H9 (cell line): Measurements from ENCODE around the gene KIF13A. TPM values are rescaled to one million over a fixed set of nuclear protein-coding genes. Genes with fewer than 3 reads are reported as not detected.

Source experiments
- DNase-seq: peaks from one replicate; pipeline ENCODE4 v3.0.0-alpha.2; 2017
- H2AFZ ChIP-seq: one replicate; pipeline ENCODE4 v1.6.1; 2013; ENCODE audit warnings: mild to moderate bottlenecking, low read length, control low read depth, moderate library complexity
- H2AK5ac ChIP-seq: 2 replicates; pipeline ENCODE4 v1.6.1; 2013; ENCODE audit warnings: low read length, control low read depth, mixed read lengths; ENCODE audit not compliant: insufficient read length
- H2BK120ac ChIP-seq: one replicate; pipeline ENCODE4 v1.6.1; 2013; ENCODE audit warnings: low read depth, mild to moderate bottlenecking, low read length, control low read depth, inconsistent platforms; ENCODE audit not compliant: poor library complexity, severe bottlenecking
- H2BK12ac ChIP-seq: 2 replicates; pipeline ENCODE4 v1.6.1; 2013; ENCODE audit warnings: low read length, control low read depth, mixed read lengths, low read depth; ENCODE audit not compliant: insufficient read length
- H2BK15ac ChIP-seq: 2 replicates; pipeline ENCODE4 v1.6.1; 2013; ENCODE audit warnings: low read depth, low read length, control low read depth
- H2BK20ac ChIP-seq: one replicate; pipeline ENCODE4 v1.6.1; 2013; ENCODE audit warnings: low read depth, mild to moderate bottlenecking, low read length, control low read depth, inconsistent platforms; ENCODE audit not compliant: poor library complexity, severe bottlenecking
- H2BK5ac ChIP-seq: 2 replicates; pipeline ENCODE4 v1.6.1; 2013; ENCODE audit warnings: low read length, control low read depth, mixed read lengths; ENCODE audit not compliant: insufficient read length
- H3K14ac ChIP-seq: 2 replicates; pipeline ENCODE4 v1.6.1; 2013; ENCODE audit warnings: low read length, control low read depth; ENCODE audit not compliant: insufficient read depth
- H3K18ac ChIP-seq: 2 replicates; pipeline ENCODE4 v1.6.1; 2013; ENCODE audit warnings: low read depth, mild to moderate bottlenecking, mixed read lengths, low read length, control low read depth; ENCODE audit not compliant: insufficient read length
- H3K23ac ChIP-seq: 2 replicates; pipeline ENCODE4 v1.6.1; 2013; ENCODE audit warnings: low read length, control low read depth, mixed read lengths, low read depth; ENCODE audit not compliant: insufficient read length
- H3K23me2 ChIP-seq: 2 replicates; pipeline ENCODE4 v1.6.1; 2013; ENCODE audit warnings: low read depth, mild to moderate bottlenecking, mixed read lengths, low read length, control low read depth; ENCODE audit not compliant: insufficient read length, poor library complexity, severe bottlenecking
- H3K27ac ChIP-seq: 2 replicates; pipeline ENCODE4 v1.5.1; 2013; ENCODE audit warnings: low read length, control low read depth, mixed read lengths, low read depth; ENCODE audit not compliant: insufficient read length
- H3K27me3 ChIP-seq: 2 replicates; pipeline ENCODE4 v1.6.1; 2013; ENCODE audit warnings: low read length, control low read depth, inconsistent platforms; ENCODE audit not compliant: insufficient read depth
- H3K4ac ChIP-seq: 2 replicates; pipeline ENCODE4 v1.6.1; 2013; ENCODE audit warnings: low read depth, mild to moderate bottlenecking, control low read depth, inconsistent platforms, low read length, moderate library complexity
- H3K4me1 ChIP-seq: 2 replicates; pipeline ENCODE4 v1.6.1; 2013; ENCODE audit warnings: low read length, control low read depth, inconsistent platforms; ENCODE audit not compliant: insufficient read depth
- H3K4me2 ChIP-seq: 2 replicates; pipeline ENCODE4 v1.6.1; 2013; ENCODE audit warnings: low read length, control low read depth, mixed read lengths; ENCODE audit not compliant: insufficient read length, insufficient read depth
- H3K56ac ChIP-seq: 2 replicates; pipeline ENCODE4 v1.6.1; 2013; ENCODE audit warnings: low read depth, mild to moderate bottlenecking, mixed read lengths, low read length, control low read depth; ENCODE audit not compliant: insufficient read length
- H3K79me1 ChIP-seq: 2 replicates; pipeline ENCODE4 v1.6.1; 2013; ENCODE audit warnings: low read depth, mild to moderate bottlenecking, moderate library complexity, low read length, control low read depth, inconsistent platforms; ENCODE audit not compliant: insufficient read depth, poor library complexity, severe bottlenecking
- H3K79me2 ChIP-seq: 2 replicates; pipeline ENCODE4 v1.6.1; 2013; ENCODE audit warnings: low read length, control low read depth, inconsistent platforms; ENCODE audit not compliant: insufficient read depth
- H3K9ac ChIP-seq: 2 replicates; pipeline ENCODE4 v1.6.1; 2013; ENCODE audit warnings: low read length, control low read depth, mixed read lengths; ENCODE audit not compliant: insufficient read length; ENCODE audit errors: extremely low read depth
- H3K9me3 ChIP-seq: one replicate; pipeline ENCODE4 v1.6.1; 2013; ENCODE audit warnings: low read depth, low read length, inconsistent platforms; ENCODE audit not compliant: control insufficient read depth
- H3T11ph ChIP-seq: one replicate; pipeline ENCODE4 v1.6.1; 2013; ENCODE audit warnings: mild to moderate bottlenecking, low read length, control low read depth, inconsistent platforms
- H4K20me1 ChIP-seq: one replicate; pipeline ENCODE4 v1.6.1; 2013; ENCODE audit not compliant: control insufficient read depth, insufficient read length, insufficient read depth
- H4K5ac ChIP-seq: 2 replicates; pipeline ENCODE4 v1.6.1; 2013; ENCODE audit warnings: low read depth, mild to moderate bottlenecking, mixed read lengths, low read length, control low read depth; ENCODE audit not compliant: insufficient read length
- H4K8ac ChIP-seq: replicated peaks from 2 replicates; pipeline ENCODE4 v1.6.1; 2013; ENCODE audit warnings: low read length, control low read depth, mixed read lengths, low read depth; ENCODE audit not compliant: insufficient read length
- H4K91ac ChIP-seq: 2 replicates; pipeline ENCODE4 v1.6.1; 2013; ENCODE audit warnings: low read depth, mild to moderate bottlenecking, moderate library complexity, mixed read lengths, low read length, control low read depth; ENCODE audit not compliant: insufficient read length
- H3K27ac Mint-ChIP-seq, 3 experiments: 2 replicates in 2 of 3; 3 replicates in 1 of 3; pipeline ENCODE4 v1.8.0; 2020 to 2021; ENCODE audit warnings: mixed read lengths in 3 of 3, mild to moderate bottlenecking in 1 of 3, moderate library complexity in 1 of 3
- H3K27me3 Mint-ChIP-seq: 2 replicates; pipeline ENCODE4 v1.8.0; 2021; ENCODE audit warnings: low read depth, mild to moderate bottlenecking, moderate library complexity, mixed read lengths
- H3K36me3 Mint-ChIP-seq, 3 experiments: 2 replicates in 2 of 3; 3 replicates in 1 of 3; pipeline ENCODE4 v1.8.0; 2020 to 2021; ENCODE audit warnings: low read depth in 3 of 3, mixed read lengths in 3 of 3; ENCODE audit not compliant: insufficient read depth in 1 of 3
- H3K4me1 Mint-ChIP-seq, 2 experiments: 2 replicates each; pipeline ENCODE4 v1.8.0; 2020; ENCODE audit warnings: mixed read lengths in 2 of 2
- H3K4me3 Mint-ChIP-seq, 2 experiments: 2 replicates in 1 of 2; 3 replicates in 1 of 2; pipeline ENCODE4 v1.8.0; 2020 to 2021; ENCODE audit warnings: mild to moderate bottlenecking in 2 of 2, mixed read lengths in 2 of 2, moderate library complexity in 1 of 2
- H3K9me3 Mint-ChIP-seq, 2 experiments: 2 replicates in 1 of 2; 3 replicates in 1 of 2; pipeline ENCODE4 v1.8.0; 2020; ENCODE audit warnings: mild to moderate bottlenecking in 2 of 2, mixed read lengths in 2 of 2, moderate library complexity in 1 of 2
- WGBS: extraction: QIAGEN DNeasy Blood & Tissue Kit; methylation state at CpG from one replicate; pipeline ENCODE4 v1.1.7; 2013; ENCODE audit warnings: missing lambda C conversion rate, low lambda C conversion rate, mixed read lengths; ENCODE audit not compliant: insufficient read length; ENCODE audit errors: extremely low coverage; 5-methylcytosine and 5-hydroxymethylcytosine counted together
- total RNA-seq: library from RNA; stranded (reverse); gene quantifications from 2 replicates; pipeline ENCODE4 v1.2.1, GENCODE V29; 2021
- TF ChIP-seq, protein P1 (sequence below): fragments of 200-600 bp; sonication (generic); conservative IDR thresholded peaks from 3 replicates; pipeline ENCODE4 v1.8.0; 2021; ENCODE audit warnings: antibody characterized with exemption, mild to moderate bottlenecking

Gene KIF13A
- total RNA-seq, 1 experiment from 2014 or later = 38.2 TPM

DNA sequence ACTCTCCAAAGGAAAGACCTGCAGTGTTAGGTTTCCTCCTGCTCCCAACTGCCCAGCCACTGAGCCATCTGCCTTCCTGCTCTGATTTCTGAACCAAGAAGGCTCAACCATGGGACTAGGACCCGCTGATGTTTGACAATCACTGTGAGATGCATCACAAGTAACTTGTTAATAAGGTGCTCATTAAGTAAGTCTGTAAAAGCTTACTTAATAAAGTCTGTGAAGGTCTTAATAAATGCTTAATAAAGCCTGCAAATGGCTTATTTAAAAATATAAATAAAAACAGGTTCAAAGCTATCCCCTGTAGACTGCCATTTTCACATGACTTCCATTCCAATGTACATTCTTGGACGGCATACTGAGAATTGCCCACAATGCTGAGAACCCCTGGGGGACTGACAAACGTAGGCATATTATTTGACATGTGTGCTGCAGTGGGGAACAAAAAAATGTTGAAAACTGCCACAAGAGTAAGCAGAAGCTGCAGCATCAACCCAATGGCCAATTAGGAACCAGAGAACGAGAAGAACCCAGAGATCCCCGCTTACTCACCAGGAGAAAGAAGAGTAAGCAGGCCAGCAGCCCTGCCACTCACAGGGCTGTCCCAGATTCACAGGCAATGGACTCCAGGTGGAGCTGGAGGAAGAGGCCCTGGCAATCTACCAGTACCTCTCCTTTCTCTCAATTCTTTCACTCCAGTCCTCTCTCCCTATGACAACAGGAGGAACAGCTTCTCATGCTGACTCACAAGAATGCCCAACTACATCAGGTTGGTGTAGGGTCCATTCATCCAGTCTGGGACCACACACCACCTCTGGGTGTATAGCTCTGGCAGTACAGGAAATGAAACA lies 19.5 kb downstream of the KIF13A start:
- Histone ChIP-seq H3K79me1 (peaks cover 3% of the 10 kb centered on the region), H3K9ac (no peak overlapping the region), H2AFZ (no peak overlapping the region), H3K27me3 (no peaks in the 10 kb centered on the region), H2BK20ac (no peak overlapping the region), H3K14ac (no peak overlapping the region), H4K8ac (no peak overlapping the region), H2BK15ac (no peak overlapping the region), H3K23me2 (no peaks in the 10 kb centered on the region), H4K20me1 (no peaks in the 10 kb centered on the region), H3K4me1 (peaks cover 2% of the 10 kb centered on the region; the same call in 1 of the 2 replicates), H3K56ac (no peak overlapping the region), H3T11ph (no peak overlapping the region), H3K18ac (no peak overlapping the region), H3K79me2 (peaks cover 4% of the 10 kb centered on the region; the same call in 1 of the 2 replicates), H4K5ac (no peak overlapping the region), H3K27ac (no peak overlapping the region), H2AK5ac (no peak overlapping the region), H2BK5ac (no peak overlapping the region), H4K91ac (no peak overlapping the region), H3K23ac (no peak overlapping the region), H3K4ac (no peak overlapping the region), H3K4me2 (no peak overlapping the region), H3K9me3 (no peaks in the 10 kb centered on the region), H2BK120ac (no peak overlapping the region), H2BK12ac (no peak overlapping the region)
- Mint-ChIP-seq H3K27ac (peak overlapping the region in 2 of 3 experiments; percentile 45 to 62; a peak in 2 of 7 replicates), H3K36me3 (no peaks in the 10 kb centered on the region), H3K4me3 (no peak overlapping the region), H3K9me3 (no peaks in the 10 kb centered on the region), H3K4me1 (peaks cover 34 to 37% of the 10 kb centered on the region in 2 experiments), H3K27me3 (no peaks in the 10 kb centered on the region)
- TF ChIP-seq, protein P1, sequence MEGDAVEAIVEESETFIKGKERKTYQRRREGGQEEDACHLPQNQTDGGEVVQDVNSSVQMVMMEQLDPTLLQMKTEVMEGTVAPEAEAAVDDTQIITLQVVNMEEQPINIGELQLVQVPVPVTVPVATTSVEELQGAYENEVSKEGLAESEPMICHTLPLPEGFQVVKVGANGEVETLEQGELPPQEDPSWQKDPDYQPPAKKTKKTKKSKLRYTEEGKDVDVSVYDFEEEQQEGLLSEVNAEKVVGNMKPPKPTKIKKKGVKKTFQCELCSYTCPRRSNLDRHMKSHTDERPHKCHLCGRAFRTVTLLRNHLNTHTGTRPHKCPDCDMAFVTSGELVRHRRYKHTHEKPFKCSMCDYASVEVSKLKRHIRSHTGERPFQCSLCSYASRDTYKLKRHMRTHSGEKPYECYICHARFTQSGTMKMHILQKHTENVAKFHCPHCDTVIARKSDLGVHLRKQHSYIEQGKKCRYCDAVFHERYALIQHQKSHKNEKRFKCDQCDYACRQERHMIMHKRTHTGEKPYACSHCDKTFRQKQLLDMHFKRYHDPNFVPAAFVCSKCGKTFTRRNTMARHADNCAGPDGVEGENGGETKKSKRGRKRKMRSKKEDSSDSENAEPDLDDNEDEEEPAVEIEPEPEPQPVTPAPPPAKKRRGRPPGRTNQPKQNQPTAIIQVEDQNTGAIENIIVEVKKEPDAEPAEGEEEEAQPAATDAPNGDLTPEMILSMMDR = no peak
- no peak for DNase-seq
- WGBS = no CpG with 5 or more reads among the region's 5 CpGs
